DND-41 (cell line): ENCODE results near the gene ERGIC1.

ENCODE experiments used
- ATAC-seq: fragments of 200-7000 bp; cut with Tn5 transposase; 3 replicates; pipeline ENCODE4 v1.9.1; 2021; ENCODE audit warnings: low read depth; ENCODE audit not compliant: insufficient read depth
- DNase-seq: peaks from one replicate; pipeline ENCODE4 v3.0.0-alpha.2; 2020
- H2AFZ ChIP-seq: 2 replicates; pipeline ENCODE4 v1.6.0; 2012; ENCODE audit warnings: low read depth, low read length
- H3K27ac ChIP-seq: 2 replicates; pipeline ENCODE4 v1.5.1; 2012; ENCODE audit warnings: low read length, inconsistent platforms
- H3K27me3 ChIP-seq: fragments of 200-600 bp; sonication (generic); 2 replicates; pipeline ENCODE4 v1.6.0; 2012; ENCODE audit warnings: low read length, mild to moderate bottlenecking, inconsistent platforms; ENCODE audit not compliant: insufficient read depth, poor library complexity
- H3K36me3 ChIP-seq: 2 replicates; pipeline ENCODE4 v1.5.1; 2012; ENCODE audit warnings: low read length, inconsistent platforms; ENCODE audit not compliant: insufficient read depth
- H3K4me1 ChIP-seq: 2 replicates; pipeline ENCODE4 v1.5.1; 2012; ENCODE audit warnings: mild to moderate bottlenecking, low read length; ENCODE audit not compliant: insufficient read depth
- H3K4me2 ChIP-seq: 2 replicates; pipeline ENCODE4 v1.6.0; 2012; ENCODE audit warnings: mild to moderate bottlenecking, moderate library complexity, low read length, inconsistent platforms; ENCODE audit not compliant: insufficient read depth
- H3K4me3 ChIP-seq, 2 experiments: fragments of 200-600 bp in 1 of 2; shearing (Covaris generic) in 1 of 2; 2 replicates each; pipeline ENCODE4 v1.5.1; 2012 to 2016; ENCODE audit warnings: inconsistent platforms in 2 of 2, low read length in 2 of 2, mild to moderate bottlenecking in 2 of 2, low read depth in 1 of 2, moderate library complexity in 1 of 2
- H3K79me2 ChIP-seq: 2 replicates; pipeline ENCODE4 v1.6.0; 2012; ENCODE audit warnings: low read length, inconsistent platforms; ENCODE audit not compliant: insufficient read depth
- H3K9ac ChIP-seq: 2 replicates; pipeline ENCODE4 v1.6.0; 2012; ENCODE audit warnings: low read depth, mild to moderate bottlenecking, inconsistent platforms, low read length, moderate library complexity
- H3K9me3 ChIP-seq: 2 replicates; pipeline ENCODE4 v1.5.1; 2012; ENCODE audit warnings: low read length, moderate library complexity, mild to moderate bottlenecking, inconsistent platforms; ENCODE audit not compliant: insufficient read depth, severe bottlenecking
- H4K20me1 ChIP-seq: 2 replicates; pipeline ENCODE4 v1.6.0; 2012; ENCODE audit warnings: low read length; ENCODE audit not compliant: insufficient read depth
- EZH2 ChIP-seq: IDR thresholded peaks from 3 replicates; pipeline ENCODE4 v1.6.1; 2012; ENCODE audit warnings: borderline replicate concordance, low read depth, mild to moderate bottlenecking, moderate library complexity, low read length, inconsistent platforms; ENCODE audit not compliant: severe bottlenecking
- TF ChIP-seq, protein P1 (sequence below): IDR thresholded peaks from 2 replicates; pipeline ENCODE4 v1.5.1; 2012; ENCODE audit warnings: borderline replicate concordance, low read length, moderate library complexity, mild to moderate bottlenecking; ENCODE audit not compliant: poor library complexity, severe bottlenecking; ENCODE audit errors: extremely low read depth

Gene ERGIC1

GRCh38 chr5:172939071-172939470, 105.0 kb downstream of the ERGIC1 start:
- H3K36me3 ChIP-seq, result peaks cover 32% of the 10 kb centered on the region
- no peak overlapping the region for H2AFZ ChIP-seq
- peak; percentile 30 for DNase-seq
- H4K20me1 ChIP-seq, result no peaks in the 10 kb centered on the region
- no peaks in the 10 kb centered on the region for H3K27me3 ChIP-seq
- no peaks in the 10 kb centered on the region for H3K79me2 ChIP-seq
- H3K4me3 ChIP-seq, result no peak overlapping the region
- H3K9me3 ChIP-seq, result no peaks in the 10 kb centered on the region
- peak; percentile 58; the same call in 2 of the 3 replicates for ATAC-seq
- no peak for TF ChIP-seq EZH2
- TF ChIP-seq, protein P1, sequence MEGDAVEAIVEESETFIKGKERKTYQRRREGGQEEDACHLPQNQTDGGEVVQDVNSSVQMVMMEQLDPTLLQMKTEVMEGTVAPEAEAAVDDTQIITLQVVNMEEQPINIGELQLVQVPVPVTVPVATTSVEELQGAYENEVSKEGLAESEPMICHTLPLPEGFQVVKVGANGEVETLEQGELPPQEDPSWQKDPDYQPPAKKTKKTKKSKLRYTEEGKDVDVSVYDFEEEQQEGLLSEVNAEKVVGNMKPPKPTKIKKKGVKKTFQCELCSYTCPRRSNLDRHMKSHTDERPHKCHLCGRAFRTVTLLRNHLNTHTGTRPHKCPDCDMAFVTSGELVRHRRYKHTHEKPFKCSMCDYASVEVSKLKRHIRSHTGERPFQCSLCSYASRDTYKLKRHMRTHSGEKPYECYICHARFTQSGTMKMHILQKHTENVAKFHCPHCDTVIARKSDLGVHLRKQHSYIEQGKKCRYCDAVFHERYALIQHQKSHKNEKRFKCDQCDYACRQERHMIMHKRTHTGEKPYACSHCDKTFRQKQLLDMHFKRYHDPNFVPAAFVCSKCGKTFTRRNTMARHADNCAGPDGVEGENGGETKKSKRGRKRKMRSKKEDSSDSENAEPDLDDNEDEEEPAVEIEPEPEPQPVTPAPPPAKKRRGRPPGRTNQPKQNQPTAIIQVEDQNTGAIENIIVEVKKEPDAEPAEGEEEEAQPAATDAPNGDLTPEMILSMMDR, result peak; percentile 54
- H3K9ac ChIP-seq, result no peak overlapping the region
- H3K4me1 ChIP-seq, result no peaks in the 10 kb centered on the region
- H3K4me2 ChIP-seq, result no peak overlapping the region
- H3K27ac ChIP-seq, result no peak overlapping the region

GRCh38 chr5:172939611-172940267, 105.7 kb downstream of the ERGIC1 start:
- no peak for TF ChIP-seq EZH2
- TF ChIP-seq, protein P1, result no peak
- Histone ChIP-seq H3K4me3 (no peak overlapping the region), H3K9ac (no peak overlapping the region), H3K9me3 (no peaks in the 10 kb centered on the region), H2AFZ (no peak overlapping the region), H3K4me2 (no peak overlapping the region), H3K27me3 (no peaks in the 10 kb centered on the region), H3K4me1 (no peaks in the 10 kb centered on the region), H3K79me2 (no peaks in the 10 kb centered on the region), H4K20me1 (no peaks in the 10 kb centered on the region), H3K27ac (no peak overlapping the region), H3K36me3 (peaks cover 34% of the 10 kb centered on the region)
- ATAC-seq (no peak), DNase-seq (no peak)

DNA sequence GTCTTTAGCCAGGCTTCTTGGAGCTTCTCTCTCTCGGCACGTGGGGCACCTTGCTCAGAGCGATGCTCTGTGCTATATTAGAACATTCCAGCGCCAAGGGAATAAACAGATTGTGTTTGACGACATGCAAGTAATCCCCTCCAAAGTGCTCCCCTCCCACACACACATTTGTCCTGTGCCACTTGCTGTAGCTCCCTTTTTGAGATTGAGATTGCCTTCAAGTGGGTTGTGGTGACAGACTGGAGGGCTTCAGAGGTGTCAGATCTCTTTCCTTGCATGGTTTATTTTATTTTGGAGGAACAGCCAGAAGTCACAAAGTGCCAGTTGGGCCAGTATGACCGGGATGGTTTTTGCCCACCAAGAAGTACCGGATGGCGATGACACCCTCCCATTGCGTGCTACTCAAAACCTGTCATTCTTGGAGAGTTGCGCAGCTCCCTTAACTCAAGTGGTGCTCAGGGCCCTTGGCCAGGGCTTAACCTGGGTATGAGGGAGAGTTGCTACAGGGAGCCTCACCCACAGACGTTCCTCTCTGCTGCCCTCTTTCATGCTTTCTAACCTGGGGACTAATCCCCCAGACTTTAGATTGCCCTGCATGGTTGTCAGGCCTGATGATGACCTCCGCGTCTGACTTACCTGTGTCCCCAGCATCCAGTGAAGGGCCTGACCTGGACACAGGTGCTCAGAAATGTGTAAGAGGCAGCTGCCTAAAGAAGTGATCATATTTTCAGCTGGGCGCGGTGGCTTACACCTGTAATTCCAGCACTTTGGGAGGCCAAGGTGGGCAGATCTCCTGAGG, 106.4 kb downstream of the ERGIC1 start:
- Histone ChIP-seq H3K27me3 (no peaks in the 10 kb centered on the region), H3K4me2 (no peak overlapping the region), H3K27ac (no peak overlapping the region), H3K79me2 (no peaks in the 10 kb centered on the region), H4K20me1 (no peaks in the 10 kb centered on the region), H3K4me3 (no peak overlapping the region), H3K9me3 (no peaks in the 10 kb centered on the region), H3K4me1 (no peaks in the 10 kb centered on the region), H3K9ac (no peak overlapping the region), H3K36me3 (peaks cover 30% of the 10 kb centered on the region), H2AFZ (no peak overlapping the region)
- no peak for TF ChIP-seq EZH2
- TF ChIP-seq, protein P1, result no peak
- ATAC-seq (no peak), DNase-seq (no peak)
